HG03039 (cell line): ENCODE results near the gene GATA2.

ENCODE experiments used
- ATAC-seq: cut with Tn5 transposase; IDR thresholded peaks from one replicate; pipeline ENCODE4 v1.9.1; 2021; ENCODE audit warnings: mild to moderate bottlenecking, moderate library complexity; ENCODE audit not compliant: unreplicated experiment

Gene GATA2

DNA sequence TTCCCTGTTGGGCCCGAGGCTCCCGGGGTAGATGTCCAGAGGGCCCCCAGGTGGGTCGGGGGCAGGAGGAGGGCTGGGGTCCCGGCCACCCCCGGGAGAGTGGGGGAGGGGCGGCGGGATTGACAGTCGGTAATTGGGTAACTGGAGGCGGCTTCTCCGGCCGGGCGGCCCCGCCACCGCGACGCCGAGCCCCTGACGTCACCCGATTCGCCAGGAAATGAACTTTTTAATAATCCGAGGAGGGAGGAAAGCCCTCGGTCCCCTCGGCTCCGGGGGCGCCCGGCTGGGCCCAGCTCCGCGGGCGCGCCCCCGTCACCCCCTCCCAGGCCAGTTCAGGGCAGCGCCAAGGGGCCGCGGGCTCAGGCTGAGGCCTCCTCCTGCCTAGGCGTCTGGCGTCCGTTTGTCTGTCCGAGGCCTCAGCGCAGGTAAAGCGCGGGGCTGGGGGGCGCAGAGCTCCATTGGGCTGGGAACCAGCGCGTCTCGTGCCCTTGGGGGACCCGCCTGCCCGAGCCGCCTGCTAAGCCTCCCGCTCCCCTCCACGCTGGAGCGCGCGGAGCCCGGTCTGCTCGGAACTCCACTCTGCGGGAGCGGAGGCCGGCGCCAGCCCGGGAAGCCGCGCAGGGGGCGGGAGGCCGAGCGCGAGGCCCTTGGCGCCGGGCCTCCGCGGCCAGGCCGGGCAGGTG is 3.9 kb downstream of the GATA2 start:
- no peak for ATAC-seq

DNA sequence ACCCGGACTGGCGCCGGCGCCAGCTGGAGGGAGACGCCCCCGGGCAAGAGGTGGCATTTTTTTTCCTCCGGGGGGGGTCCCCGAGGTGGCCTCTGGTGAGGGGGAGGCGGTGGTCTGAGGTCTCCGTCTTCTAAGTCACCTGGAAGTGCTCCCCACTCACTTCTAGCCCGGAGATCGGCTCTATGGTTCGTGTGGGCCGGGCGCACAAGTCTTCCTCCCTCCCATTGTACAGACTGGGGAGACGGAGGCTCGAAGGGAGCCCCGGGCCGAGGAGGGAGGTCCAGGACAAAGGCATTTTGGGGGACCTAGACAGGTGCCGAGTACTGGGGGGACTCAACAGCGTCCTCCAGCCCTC is 4.4 kb downstream of the GATA2 start:
- no peak for ATAC-seq

DNA sequence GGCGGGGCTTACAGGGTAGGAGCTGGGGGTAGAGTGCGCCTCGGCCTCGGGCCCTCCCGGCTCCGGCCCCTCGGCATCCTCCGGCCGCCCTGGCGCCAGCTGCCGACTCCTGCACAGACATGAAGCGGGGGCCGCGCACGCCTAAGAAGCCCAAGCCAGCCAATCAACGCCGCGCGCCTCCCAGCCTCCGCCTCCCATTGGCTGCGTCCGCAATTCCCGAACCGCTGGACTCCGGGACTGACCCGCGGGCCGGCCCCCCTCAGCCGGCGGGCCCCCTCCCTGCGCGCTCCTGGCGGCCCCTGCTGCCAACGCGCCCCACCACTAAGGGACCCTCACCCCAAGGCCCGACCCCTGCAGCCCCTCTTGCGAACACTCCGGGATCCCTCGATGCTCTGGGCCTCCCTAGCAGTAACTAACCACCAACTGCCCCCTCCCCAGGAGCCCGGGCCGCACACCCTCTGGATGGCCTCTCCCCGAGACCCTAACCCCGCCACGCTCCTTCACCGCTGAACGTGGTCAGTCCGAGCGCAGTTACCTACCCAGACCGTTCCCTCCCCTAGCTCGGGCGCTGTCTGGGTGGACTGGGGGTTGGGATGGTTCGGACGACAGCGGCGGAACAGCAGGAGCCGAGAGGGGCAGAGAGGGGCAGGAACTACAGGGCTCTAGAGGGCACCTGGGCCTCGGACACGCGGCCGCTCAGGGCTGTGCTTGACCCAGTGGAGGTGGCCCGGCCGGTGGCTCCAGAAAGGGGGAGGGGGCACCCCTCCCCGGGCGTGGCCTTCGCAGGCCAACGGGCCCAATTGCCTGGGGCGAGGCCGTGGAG is 5.0 kb downstream of the GATA2 start:
- no peak for ATAC-seq

DNA sequence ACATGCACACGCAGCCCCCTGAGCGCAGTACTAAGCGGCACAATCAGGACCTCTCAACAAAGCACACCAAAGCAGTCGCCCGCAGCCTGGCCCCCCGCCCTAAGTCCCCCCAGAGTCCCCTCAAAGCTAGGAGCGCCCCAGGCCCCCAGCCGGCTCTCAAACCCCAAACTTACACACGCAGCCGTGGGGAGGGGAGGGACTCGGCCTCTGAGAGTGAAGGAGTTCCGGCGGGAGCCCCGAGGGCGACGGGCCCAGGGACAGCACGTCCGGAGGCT is 5.5 kb downstream of the GATA2 start:
- no peak for ATAC-seq

DNA sequence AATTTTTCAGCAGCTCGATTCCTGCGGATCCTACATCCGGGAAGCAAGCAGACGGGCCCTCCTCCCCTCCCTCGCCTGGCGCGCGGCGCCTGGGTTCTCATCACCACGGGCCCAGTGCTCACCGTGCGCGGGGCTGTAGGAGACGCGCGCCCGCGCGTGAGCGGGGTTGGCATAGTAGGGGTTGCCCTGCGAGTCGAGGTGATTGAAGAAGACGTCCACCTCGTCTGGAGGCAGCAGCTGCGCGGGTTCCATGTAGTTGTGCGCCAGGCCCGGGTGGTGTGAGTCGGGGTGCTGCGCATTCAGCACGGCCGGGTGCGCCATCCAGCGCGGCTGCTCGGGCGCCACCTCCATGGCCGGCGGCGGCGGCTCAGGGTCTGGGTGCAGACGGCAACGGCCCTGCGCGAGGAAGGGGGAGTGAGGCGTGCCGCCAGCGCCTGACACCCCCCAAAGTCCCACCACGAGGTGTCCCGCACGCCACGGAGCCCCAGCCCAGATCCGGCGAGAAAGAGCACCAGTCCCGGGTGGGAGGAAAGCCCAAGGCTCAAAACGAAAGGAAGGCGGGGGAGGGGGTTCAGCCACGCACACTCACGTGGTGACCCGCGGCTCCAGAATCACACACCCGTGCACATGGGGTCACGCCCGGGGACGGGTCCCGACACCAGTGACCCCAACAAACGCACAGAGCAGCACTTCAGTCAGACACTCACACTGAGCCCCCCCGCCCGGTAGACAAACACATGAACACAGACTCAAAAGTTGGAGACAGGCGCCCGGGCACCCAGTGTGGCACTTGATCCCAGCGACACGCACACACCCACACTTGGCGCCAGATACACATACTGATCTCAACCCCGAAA is 6.1 kb downstream of the GATA2 start:
- no peak for ATAC-seq

DNA sequence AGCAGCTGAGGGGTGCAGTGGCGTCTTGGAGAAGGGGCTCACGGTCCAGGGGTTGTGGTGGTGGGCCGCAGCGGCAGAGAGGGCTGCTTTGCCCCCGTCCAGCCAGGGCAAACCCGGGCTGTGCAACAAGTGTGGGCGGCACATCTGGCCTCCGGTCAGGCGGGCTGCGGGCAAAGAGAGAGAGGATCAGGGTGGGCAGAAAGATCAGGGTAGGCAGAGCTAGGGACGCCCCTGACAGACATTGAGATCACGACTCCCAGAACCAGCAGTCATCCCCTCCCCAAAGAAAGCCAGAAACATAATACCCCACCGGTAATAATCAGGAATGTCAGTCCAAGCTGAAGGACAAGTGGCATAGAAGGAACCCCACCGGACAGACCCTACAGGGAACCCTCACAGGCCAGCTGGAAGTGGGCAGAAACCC is 6.8 kb downstream of the GATA2 start:
- ATAC-seq, result no peak

DNA sequence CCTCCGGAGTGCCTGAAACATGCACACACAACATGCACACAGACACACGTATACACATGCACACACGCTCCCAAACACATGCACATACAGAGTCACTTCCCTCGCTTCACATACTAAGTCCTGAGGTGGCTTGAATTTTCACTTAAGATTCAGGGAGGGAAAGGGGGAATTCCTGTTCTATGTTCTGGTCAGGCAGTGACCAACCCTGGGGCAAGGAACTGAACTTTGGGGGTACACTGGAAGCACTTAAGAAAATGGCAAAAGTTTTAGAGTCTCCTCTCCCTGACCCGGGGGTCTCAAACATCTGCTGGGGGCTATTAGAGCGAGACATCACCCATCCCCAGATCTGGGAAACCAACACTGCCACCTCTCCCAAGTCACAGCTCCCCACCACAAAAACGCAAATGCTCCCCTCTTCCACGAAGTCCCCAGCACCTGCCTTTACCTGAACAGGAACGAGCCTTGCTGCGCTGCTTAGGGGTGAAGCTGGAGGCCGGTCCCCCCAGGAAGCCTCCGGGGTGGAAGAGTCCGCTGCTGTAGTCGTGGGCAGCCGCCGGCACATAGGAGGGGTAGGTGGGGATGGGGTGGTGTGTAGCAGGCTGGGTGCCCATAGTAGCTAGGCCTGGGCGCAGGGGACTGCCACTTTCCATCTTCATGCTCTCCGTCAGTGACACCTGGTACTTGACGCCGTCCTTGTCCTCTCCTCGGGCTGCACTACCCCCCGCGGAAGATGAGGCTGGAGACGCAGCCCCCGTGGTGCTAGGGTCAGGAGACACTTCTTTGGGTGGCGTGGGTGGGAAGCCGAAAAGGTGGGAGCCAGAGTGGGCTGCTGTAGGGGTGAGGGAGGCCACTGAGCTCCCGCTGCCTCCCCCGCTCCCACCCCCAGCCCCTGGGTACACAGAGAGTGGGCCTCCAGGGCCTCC is 7.5 kb downstream of the GATA2 start:
- no peak for ATAC-seq

DNA sequence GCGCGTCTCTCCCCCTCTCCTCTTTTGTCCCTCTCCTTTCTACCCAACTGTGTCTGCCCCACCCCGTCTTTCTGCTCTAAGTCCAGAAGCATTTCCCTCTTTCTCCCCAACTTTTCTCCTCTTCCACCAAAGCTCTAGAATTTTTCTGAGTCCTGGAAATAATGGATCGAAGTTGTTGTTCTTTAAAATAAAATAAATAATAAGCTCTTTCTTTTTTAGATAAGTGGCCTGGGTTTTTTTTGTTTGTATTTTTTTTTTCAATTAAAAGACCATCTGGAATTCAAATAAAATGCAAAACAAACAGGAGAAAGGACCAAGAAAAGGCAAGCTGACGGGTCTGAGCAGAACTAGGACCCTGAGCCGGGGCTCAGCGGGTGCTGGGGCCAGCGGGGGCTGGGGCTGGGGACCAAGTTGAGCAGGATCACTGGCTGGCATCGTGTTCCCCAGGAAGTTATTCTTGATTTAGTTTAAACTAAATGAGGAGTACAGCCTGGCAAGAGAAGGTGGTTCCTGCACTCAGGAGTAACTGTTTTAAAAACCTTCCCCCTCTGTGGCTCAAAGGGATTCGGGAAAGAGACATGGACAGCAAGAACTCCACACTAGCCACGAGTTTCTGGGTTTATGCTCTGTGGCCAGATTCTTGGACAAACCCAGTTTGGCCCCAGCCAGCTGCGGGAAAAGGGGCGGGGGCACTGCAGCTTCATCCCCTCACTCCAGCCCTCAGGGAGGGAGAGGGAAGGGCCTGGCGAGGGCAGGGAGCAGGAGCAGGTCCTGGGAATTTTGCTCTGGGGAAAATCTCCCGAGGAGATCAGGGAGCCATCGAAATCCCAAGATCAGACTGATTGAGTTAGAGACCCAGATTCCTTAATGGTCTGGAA is 8.4 kb downstream of the GATA2 start:
- no peak for ATAC-seq

DNA sequence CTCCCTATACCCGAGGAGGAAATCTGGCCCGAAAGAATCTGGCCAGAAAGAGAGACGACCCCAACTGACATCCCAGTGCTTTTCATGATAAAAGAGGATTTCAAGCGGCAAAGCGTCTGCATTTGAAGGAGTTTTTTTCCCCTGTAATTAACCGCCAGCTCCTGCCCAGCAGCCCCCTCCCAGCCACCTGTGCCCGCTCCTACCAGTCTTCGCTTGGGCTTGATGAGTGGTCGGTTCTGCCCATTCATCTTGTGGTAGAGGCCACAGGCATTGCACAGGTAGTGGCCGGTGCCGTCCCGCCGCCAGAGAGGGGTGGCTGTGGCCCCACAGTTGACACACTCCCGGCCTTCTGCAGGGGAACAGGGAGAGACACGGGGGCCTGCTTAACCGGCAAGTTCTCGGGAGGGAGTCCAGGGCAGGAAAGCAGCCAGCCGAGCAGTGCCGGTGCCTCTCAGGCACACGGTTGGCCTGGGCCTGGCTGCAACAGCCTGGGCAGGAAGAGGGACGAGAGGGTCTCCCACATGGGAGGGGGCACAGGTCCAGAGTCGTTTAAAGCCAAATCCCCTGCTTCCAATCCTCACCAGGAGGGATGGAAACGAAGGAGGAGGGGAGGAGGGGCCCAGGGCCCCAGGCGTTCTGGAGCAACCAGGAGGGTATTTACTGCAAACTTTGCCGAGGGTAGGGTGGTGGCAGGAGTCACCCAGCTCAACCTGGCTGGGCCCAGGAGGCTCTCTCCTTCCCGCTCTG is 9.2 kb downstream of the GATA2 start:
- ATAC-seq, result no peak

DNA sequence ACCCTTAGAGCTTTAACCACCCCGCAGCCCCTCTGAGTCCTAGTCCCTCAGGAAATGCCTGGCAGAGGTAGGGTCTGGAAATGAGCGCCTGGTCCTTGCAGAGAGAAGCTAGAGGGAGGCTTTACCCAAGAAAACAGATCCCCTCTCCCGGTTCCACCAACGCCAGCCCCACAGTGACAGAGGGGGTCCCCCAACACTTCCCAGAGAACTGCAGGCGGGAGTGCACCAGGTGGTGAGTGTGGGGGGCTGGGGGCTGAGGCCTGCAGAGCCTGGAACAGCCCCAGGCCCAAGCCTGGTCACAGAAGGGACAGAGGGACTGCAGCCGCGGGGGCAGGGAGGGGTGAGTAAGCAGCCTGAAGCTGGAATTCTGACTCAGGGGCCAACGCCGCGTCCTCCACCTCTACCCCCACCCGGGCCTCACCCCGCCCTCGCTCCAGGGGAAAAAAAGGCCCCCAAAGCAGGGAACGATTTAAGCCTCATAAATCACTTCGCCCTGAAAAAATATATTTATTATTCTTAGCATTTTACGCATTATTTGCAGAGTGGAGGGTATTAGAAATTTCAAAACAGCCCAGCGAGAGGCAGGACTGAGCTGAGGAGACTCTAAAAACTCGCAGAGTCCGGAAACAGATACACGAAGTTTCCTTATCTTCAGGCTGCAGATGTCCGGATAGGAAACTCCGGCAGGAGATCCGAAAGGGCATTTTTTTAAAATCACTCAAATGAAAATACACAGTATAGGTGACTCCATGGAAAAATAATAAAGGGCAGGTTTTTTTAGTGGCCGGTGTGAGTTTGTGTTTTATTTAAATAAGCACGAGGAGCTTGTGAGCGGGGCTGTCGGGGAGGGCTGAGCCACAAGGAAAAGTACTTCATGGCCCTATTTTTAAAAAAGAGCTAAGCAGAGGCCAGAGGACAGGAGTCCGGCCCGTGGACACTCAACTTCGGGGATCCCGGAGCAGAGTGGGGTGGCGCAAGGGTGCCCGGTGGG is 10.0 kb downstream of the GATA2 start:
- ATAC-seq, result no peak

DNA sequence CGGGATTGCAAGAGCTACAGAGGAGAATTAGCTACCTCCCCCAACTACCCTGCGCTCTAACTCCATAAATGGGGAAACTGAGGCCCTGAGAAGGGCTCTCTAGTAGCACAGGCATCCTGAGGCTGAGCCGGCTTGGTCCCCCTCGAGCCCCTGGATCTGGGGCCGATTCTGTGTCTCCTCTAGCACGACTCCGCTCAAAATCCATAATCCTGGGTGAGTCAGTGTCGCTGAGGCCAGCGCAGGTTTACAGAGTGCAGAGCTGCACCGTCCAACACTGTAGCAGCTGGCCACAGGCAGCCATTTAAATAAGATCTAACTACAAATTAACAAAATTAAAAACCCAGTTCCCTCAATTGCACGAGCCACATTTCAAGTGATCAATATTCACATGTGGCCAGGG is 10.8 kb downstream of the GATA2 start:
- no peak for ATAC-seq

DNA sequence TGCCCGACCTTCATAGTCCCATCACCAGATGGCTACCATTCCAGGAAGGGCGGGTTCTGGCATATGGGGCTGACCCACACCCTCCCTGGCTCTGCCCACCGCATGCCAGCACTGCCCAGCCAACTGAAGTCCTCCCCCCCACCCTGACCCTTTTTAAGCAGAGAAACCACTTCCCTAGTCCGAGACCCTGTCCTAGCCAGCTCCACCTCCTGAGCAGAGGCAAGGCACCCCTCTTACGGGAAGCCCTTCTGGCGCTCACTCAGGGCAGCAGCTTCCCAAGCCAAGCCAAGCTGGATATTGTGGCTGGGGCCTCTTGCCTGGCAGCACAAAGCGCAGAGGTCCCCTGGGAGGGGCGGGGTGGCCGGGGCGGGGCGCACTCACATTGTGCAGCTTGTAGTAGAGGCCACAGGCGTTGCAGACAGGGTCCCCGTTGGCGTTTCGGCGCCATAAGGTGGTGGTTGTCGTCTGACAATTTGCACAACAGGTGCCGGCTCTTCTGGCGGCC is 11.5 kb downstream of the GATA2 start:
- no peak for ATAC-seq

DNA sequence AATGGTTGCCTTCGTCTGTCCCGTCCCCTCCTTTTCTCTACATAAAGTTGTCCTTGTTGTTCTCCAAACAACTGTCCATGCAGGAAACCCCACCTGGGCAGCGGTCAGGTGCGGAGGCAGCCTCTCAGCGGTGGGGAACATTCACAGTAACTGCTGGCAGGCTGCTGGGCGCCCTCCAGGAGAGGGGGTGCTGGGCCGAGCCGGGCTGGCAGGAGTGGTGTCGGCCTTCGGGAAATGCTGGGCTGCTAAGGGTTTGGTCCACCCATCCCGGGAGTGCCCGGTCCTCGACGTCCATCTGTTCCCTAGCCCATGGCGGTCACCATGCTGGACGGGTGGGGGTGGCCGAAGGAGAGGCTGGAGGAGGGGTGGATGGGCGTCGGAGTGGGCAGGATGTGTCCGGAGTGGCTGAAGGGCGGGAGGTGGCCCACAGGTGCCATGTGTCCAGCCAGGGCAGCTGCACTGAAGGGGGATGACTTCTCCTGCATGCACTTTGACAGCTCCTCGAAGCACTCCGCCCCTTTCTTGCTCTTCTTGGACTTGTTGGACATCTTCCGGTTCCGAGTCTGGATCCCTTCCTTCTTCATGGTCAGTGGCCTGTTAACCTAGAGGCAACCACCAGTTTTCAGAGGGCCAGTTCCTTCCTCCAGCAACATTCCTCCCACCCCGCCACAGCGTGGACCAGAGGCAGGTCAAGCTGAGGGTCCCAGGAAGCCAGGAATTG is 12.1 kb downstream of the GATA2 start:
- no peak for ATAC-seq

DNA sequence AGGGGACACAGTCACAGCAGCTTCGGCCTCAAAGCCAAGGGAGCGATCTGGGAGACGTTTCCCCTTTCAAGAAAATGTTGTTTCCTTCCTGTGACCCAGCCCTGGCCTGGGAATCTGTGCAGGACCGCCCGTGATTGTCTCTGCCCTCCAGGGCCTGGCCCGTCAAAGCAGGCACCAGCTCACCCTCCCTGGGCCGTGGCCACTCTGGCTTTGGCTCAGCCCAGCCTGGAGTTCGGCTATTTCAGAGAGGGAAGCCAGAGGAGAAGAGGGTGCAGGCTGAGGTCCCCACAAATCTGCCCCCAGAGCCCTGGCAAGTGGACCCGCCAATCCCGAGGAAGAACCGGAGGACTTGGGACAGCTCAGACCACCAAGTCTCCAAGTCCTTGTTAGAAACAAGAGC is 12.7 kb downstream of the GATA2 start:
- ATAC-seq, result no peak

DNA sequence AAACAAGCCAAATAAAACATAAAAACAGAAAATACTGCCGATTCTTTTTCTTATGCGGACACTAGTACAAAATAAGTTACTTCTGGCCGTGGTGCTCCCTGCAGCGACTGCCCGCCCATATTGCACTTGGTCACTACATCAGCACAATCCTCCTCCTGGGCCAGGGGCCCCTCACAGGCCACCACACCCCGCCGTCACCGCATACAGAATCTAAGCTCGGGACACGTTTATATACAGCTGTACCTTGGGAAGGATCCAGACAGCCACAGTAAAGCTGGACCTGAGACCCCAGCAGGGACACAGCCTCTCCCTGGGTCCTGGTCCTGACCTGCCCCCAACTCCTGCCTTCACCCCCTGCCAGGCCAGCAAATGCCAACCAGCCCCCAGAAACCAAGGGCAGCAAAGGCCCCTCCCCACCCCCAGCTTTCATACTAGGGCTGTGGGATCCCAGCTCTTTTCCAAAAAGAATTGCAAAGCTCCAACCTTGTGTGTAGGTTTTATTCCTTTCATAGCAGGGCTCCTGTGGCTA is 13.4 kb downstream of the GATA2 start:
- ATAC-seq, result no peak

DNA sequence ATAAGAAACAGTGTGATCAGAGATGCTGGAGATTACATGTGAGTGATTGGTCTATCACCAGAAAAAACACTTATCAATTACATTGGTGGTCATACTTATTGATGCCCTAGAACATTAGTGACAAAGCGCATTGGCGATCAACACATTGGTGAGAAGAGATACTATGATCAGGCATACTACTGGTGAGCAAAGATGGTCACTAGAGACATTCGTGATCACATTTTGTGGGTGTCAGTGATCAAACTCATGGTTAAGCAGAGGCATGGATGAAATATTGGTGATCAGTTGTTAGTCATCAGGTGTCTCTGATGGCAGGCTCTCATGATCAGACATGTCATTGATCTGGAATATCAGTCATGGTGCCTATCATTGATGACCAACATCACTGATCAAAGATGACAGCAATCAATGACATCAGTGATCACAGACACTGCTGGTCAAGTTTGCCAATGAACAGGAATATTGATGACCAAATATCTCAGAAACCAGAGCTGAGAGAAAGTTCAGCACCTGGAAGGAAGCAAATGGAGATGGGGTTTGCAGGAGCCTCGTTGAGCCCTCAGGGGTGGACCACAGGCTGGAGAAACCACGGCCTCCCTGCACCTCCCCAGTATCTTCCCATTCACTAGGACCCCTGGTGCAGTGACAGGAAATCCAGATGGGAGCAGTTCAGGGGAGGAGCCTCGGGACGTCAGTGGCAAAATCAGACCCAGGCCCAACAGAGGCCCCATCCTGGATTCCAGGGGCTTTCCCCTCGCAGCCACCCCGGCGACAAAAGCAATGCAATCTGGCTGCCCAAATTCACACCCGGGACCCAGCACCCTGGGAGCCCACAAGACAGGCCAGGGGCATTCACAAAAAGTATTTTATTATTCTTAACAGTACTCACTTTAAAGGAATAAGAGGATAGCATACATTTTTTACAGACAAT is 14.2 kb downstream of the GATA2 start:
- ATAC-seq, result no peak
